ENCODE data around the gene HNRNPK.

Gene HNRNPK

DNA sequence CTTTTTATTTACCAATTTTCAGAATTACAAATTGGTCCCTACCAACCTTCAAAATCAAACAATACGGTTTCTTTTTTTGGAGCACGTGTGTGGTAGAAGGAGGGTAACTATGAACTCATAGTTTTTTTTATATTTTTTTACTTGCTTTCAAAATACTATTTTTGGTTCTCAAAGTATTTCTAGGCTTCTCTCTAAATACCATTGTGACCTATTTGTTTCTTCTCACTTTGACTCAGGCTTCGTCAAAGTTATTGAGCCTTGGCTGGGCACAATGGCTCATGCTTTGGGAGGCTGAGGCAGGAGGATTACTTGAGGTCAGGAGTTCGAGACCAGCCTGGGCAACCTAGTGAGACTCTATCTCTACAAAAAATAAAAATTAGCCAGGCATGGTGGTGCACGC, 47.2 kb downstream of the HNRNPK start:
- no peak for DNase-seq

DNA sequence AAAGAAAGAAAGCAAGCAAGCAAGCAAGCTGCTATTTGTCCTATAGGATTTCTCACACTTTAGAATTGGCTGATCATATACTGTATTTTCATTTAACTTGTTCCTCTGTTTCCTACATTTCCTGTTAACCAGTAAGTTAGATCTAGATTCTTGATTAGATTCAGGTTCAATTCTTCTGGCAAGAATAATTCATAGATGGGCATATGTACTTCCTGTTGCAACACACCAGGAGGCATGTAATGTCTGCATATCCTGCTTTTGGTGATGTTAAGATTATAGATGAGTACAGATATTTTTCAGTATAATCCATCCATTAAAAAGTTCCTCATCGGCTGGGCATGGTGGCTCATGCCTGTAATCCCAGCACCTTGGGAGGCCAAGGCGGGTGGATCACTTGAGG, 48.0 kb downstream of the HNRNPK start:
- DNase-seq, result no peak

DNA sequence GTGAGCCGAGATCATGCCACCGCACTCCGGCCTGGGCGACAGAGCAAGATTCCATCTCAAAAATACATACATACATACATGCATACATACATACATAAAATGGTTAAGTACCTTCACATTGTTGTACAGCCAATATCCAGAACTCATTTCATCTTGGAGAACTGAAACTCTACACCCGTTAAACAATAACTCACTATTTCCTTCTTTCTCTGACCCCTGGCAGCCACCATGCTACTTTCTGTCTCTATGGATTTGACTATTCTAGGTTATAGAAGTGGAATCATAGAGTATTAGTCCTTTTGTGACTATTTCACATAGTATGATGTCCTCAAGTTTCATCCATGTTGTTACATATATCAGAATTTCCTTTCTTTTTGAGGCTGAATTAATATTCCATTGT, 49.1 kb downstream of the HNRNPK start:
- DNase-seq, result no peak

DNA sequence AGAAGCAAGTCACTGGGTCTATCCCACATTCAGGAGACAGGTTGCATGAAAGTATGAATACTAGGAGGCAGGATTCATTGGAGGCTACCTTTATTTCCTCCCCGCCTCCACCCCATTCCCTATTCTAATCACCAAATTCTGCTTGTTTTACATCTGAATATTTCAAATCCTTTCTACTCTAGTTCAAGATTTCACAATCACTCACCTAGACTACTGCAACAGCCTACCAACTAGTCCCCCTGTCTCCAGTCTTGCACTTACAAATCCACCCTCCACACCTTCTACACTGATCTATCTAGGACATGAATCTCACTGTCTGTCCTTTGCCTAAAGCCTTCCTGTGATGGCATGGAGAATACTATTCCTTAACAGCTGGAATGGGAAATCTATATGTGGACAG, 52.4 kb downstream of the HNRNPK start:
- DNase-seq, result no peak

DNA sequence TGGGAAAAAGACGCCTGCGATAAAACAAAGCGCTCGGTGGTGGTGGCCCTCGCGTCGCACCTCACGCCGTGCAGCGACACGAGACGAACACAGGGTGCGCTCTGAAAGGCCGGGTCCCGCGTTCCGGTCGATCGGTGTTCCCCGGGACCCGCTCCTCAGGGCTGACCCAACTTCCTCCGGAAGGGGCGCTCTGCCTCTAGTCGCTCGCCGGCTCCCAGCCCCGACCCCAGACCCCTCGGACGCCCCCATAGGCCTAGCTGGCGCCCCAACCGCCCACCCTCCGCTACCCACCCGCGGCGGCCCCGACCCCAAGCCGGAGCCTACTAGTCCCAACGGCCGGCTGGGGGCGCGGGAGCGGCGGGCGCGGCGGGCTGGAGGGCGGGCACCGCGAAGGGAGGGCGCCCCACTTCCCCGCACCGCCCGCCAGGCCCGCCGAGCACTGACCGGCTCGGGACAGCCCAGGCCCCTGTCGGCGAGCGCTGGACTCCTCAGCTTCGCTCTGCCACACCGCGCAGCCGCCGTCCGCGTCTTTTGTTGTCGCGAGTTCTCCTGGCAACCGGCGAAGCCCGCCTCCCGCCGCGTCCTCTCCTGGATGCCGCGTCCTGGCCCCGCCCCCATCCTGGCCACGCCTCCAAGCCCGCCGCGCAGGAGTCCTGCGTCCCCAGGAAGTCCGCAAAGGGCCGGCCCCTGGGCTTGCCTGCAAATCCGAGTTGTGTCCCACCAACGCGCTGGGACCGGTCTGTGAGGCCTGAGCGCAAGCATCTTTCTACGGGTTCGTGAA, 58.9 kb downstream of the HNRNPK start, which contains the start of gene KIF27:
TSS of gene KIF27 (minus strand) at position 506 of the 781 bp plus-strand sequence. CDS start 5,841 bp downstream, outside the sequence.
- peak; percentile 44 to 84 for DNase-seq

DNA sequence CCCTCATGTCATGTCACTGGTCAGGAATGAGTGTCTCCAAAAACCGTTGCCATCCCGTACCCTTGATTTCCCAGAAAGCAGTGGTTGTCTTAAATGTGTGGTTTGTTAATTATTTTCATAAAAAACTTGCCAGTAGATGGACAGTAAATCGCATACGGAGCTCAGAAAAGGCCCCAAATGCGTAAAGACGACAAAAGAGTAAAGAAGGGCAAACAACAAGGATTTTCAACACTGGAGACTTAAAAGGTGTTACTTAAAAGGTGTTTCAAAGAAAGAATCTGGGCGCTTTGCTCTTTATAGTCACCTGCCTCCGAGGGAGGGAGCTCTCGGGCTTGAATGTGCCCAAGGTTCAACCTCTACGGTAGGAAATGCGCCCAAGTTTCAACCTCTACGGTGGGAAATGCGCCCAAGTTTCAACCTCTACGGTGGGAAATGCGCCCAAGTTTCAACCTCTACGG, 59.5 kb downstream of the HNRNPK start:
- DNase-seq, result peak in 1 of 2 experiments; percentile 44

DNA sequence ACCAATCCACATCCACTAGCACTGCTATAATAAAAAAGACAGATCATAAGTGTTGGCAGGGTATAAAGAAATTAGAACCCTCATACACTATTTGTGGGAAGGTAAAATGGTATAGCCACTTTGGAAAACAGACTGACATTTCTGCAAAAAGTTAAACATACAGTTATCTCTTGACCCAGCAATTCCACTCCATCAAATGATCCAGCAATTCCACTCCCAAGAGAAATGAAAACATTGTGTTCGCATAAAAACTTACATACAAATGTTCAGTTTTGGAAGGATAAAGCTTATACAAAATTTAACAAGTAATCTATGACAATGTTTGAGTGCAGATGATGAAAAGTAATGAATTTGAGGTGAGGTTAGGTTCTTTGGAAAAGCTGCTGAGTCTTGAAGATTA, 60.9 kb downstream of the HNRNPK start:
- DNase-seq, result no peak
